Activated CD4-positive, alpha-beta T cell treated with anti-CD3 and anti-CD28 coated beads, Interleukin-2, Interleukin-6, amounts not matched to agents 100 ng/mL and 50 ng/mL, durations not matched to agents 16 hours and 8 hours (primary cell): Measurements from ENCODE around the gene CETN3.
A peak's percentile ranks its signal among the peaks of the same experiment; 100 is the strongest.

Source experiments
- DNase-seq: peaks from one replicate; pipeline ENCODE4 v3.0.0-alpha.2; 2020

The CETN3 gene

DNA sequence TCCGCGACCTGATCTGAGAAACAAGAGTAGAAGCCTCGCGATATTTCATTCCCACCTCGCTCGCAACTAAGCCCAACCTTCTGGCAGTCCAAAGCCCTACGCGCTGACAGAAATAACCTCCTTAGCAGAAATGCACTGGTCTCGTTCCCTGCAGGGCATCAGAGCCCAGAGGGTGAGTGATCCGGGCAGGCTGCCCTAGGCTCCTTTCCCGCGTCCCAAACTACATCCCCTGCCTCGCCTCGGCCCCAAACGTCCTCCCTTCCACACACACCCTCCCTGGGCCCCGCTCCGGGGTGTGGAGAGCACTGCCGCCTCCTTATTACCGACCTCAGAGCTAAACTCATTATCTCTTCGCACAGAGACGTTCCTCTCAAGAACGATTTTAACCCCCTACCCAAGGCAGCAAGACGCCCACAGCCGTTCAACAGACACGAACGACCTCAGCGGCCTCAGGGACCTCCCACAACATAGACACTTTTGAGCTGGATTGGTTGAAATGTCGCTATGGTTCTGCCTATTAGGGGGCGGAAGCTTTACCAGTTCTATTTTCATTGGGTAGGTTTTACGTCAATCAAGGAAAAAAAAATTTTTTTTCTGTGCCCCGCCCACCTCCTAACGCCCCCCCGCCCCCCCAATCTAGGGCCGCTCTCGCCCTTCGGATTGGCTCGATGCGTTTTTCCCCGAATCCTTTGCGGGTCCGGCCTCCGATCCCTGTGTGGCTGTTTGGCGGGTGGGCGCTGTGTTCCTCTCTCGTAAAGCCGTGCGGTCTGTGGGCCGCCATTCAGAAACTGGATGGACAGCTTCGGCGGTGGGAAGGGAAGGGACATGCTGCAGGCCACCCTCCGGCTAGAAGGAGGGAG is at the start of gene CETN3:
TSS of gene CETN3 (minus strand) at position 439 of the 860 bp plus-strand sequence. CDS start at position 344, 95 bp downstream.
- peak; percentile 94 for DNase-seq

GRCh38 chr5:90446961-90447360 is 37.4 kb upstream of the CETN3 start:
- no peak for DNase-seq

DNA sequence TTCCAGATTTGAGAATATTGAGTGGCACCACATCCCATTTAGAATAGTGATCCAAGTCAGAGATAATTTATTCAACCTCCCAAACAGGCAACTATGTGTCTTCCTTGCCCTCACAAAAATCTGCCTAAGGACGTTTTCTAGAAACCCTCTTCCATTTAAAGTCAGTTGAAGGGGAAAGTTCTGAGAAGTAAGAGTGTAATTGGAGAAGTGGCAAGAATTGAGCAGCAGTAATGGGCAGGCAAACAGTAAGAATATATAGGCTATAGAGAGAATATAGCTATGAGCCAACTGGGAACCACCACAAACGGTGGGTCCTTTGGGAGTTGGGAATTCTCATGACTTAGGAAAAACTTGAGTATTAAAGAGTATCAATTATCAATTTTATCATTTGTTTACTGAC is 31.1 kb upstream of the CETN3 start:
- DNase-seq: no peak

- DNase-seq: no peak
Observed at GRCh38 chr5:90438100-90438499, 28.5 kb upstream of the CETN3 start.

GRCh38 chr5:90437663-90438062 is 28.1 kb upstream of the CETN3 start:
- DNase-seq: no peak

DNA sequence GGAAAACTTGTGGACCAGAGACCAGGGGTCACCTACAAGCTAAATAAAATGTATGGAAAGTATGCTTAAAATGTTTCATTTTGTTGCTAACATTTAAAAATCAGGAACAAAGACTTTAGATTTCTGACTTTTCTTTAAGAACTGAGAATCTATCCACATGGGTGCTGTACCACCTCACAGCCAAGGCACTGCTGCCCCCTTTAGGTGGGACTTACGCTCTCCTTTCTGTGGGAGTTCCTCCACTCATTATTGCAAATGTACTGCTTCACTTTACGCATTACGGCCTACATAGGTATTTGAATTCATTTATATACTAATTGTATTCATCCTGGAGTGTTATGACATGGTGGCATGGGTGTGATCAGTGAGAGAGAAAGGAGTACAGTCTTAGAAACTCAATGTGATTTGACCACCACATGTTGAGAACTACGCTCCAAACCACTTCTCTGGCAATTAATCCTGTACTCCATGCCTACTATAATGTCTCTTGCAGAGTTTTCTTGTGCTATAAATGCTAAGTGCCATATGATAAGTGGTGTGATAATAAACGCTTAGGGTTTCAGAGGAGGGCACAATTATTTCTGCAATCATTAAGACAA is 24.7 kb upstream of the CETN3 start:
- peak; percentile 59 for DNase-seq

DNA sequence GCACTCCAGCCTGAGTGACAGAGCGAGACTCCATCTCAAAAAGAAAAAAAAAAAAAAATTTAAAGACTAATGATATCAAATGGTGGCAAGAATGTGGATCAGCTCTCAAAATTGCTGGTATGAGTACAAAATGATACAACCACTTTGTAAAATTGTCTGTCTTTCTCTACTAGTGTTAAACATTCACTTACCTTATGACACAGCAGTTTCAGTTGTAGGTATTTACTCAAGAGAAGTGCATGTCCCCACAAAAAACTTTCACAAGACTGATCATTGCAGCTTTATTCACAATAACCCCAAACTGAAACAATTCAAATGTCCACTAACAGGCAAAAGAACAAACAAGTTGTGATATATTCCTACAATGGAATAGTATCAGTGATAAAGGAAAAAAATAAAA is 14.7 kb upstream of the CETN3 start:
- DNase-seq: peak; percentile 7

DNA sequence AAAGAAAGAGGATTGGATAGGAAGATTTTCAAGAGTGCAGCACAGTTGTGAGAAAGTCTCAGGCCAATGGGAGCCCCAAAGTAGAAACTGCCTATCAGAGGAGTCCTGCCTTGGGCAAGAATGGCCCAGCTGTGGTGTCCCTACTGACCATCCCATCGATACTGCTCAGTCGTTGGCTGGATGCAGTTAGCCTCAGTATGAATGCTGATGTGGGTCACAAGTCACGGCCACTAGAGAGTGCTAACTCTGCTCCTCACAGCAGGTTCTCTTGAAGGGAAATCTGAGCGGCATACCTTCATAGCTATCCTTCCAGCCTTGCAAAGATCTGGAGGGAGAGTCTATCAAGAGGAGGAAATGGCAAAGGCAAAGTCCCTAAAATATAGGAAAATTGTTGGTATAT is 11.6 kb upstream of the CETN3 start:
- no peak for DNase-seq

GRCh38 chr5:90418214-90418613 is 8.7 kb upstream of the CETN3 start:
- no peak for DNase-seq

DNA sequence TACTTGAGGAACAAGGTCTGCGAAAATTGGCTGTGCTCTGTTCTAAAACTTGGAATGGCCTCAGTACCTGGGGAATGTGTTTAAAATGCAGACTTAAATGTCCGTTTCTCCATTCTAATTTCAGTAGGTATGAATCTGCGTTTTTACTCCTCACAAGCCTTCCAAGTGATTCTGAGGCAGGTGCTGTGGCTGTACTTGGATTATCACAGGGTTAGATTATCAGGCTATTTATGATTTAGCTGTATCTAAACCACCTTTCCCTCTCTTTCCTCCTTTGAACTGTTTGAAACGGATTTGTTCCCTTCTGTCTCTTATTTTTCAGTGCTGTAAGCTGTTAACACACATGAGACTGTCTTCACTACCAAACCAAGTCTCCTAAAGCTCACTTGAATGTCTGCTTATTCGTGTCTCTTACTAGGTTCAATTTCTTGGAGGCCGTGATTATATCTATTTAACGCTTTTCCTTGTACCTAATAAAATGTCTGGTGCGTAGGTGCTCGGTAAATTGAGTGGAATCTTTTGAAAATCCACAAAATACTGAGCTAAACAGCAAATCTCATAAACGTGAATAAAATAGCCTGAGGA is 714 bp upstream of the CETN3 start:
- DNase-seq: peak; percentile 1

DNA sequence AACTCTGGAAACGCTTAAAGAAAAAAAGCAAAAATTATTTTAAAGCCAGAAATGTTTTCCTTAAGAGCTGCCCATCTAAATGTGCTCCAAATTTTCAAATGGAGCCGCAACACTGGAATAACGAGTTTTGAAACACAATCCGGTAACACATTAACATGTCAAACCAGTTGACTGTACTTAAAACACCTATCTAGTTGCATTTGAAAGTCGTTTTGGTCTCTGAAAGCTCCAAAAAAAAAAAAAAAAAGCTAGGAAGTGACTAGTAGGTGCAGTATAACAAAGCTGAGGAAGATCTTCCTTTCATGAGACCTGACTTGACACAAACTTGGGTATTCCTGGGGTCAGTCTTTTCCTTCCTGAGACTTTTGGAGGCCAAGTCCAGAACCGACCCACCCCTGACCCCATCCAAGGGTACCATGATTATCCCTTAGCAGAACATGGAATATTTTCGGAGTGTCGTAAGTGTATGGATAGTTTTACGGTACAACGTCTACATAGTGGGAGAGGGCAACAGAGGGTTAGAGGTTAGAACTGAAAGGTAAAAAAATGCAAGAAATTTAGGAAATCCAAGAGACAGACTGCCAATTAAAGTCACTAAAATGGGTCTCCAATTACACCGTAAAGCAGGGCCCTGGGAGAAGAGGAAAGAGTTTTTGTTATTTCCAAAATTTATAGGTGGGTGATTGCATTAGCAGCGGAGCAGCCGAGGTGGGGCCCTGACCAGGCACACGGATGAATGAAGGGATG is 812 bp downstream of the CETN3 start:
- DNase-seq: no peak

- no peak for DNase-seq
Observed at GRCh38 chr5:90406466-90406865, 3.1 kb downstream of the CETN3 start.

DNA sequence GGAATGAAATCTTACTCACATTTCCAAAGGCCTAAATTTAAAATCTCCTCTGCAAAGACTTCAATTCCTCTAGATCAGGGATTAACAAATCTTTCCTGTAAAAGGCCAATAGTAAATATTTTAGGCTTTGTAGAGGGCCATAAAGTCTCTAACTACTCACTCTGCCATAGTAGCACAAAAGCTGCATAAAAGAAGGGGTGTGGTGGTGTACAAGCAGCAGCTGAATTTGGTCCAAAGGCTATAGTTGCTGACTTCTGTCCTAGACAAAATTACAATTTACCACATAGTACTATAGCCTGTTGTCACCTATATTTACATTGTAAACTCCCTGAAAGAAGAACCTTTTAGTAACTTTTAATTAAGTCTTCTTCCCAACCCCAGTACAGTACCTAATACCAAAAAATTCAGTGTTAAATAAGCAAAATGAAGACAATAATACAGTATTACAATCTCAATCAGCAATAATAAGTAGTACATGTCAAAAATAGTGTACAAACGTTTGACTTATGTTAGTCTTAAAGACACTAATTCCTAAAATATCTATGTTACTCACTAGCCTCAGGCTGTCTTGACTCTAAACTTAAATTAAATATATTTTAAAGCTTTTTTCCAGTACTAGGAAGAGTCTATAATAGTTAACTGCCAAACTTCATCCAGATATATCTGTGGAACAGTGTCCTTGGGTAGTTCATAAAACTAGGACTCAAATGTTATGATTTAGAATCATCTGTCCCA is 6.9 kb downstream of the CETN3 start:
- DNase-seq: no peak

- DNase-seq: no peak
Observed at GRCh38 chr5:90399251-90399650, 10.3 kb downstream of the CETN3 start.

GRCh38 chr5:90398726-90399125 is 10.8 kb downstream of the CETN3 start:
- DNase-seq: no peak

DNA sequence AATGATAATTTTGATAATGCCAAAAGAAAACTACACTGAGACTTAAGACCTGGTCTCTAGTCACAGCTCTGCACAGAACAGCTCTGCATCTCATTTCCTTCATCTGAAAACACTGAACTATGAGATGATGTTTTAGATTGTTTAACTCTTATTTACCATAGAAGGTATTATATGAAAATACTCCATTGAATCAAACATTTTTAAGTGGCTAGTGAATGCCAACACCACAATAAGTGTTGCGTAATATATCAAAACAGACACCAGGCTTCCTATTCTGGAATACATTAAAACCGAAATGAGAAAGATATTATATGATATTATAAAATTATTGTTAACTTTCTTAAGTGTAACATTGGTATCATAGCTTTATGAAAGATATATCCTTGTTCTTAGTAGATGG is 14.6 kb downstream of the CETN3 start:
- no peak for DNase-seq

DNA sequence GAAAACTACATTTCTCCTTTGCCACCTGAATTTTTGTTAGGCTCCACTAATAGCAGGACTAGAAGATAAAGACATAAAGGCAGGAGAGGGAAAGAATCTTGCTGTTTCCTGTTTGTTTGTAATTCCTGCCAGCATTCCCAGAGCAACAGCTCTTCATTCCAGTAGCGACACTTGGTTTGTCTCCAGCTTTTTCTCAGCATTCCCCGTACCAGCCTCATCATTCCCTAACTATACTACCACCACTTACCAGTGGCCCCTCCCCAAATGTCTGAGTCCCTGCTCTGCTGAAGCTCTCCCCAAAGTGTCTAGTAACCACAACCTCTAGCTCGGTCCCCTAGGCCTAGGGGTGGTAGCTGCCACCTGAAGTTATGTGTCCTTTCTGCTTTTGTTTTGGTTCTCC is 18.6 kb downstream of the CETN3 start:
- no peak for DNase-seq

- DNase-seq: no peak
Observed at GRCh38 chr5:90390326-90390725, 19.2 kb downstream of the CETN3 start.

DNA sequence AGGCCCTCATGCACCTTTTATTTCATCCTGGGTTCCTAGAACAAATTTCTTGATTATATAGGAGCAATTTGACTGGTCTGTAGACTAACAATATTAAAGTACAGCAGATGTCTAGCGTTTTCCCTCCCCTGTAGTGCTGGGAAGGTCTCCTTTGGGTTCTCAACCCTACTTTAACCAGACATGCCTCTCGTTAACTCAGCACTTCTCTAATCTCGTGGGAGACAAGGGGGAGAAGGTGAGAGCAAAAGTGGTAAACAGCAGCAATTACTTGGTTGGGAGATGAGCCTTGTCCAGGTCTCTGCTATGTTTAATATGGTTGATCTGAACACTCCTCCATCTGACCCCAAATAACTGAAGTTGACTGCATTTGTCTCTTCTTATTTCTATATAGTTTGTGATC is 22.0 kb downstream of the CETN3 start:
- DNase-seq: no peak

GRCh38 chr5:90386099-90386710 is 23.4 kb downstream of the CETN3 start:
- DNase-seq: peak; percentile 11

GRCh38 chr5:90384389-90384788 is 25.2 kb downstream of the CETN3 start:
- no peak for DNase-seq

DNA sequence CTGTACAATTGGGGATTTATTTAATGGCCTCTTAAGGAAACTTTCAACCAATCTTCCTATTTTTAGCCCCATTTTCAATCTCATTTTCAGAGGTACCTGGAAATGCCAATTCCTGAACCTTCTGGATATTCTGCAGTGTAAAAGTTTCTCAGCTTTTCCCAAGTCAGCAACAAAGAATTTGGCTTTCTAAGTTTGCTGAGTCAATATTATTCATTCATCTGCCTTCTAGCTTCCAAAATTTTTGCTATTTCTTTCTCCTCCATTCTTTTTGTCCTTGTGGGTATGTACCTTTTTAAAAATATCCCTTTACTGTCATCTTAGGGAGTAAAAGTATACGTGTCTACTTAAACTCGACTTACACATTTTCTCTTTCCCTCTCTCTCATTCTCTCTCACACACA is 25.7 kb downstream of the CETN3 start:
- no peak for DNase-seq
